ENCODE measurements around the gene CD248. TPM values are rescaled to one million over a fixed set of nuclear protein-coding genes. Genes with fewer than 3 reads are reported as not detected.

CD248 gene
- total RNA-seq, 1 donor from 2014 or later, result 95.2 TPM

DNA sequence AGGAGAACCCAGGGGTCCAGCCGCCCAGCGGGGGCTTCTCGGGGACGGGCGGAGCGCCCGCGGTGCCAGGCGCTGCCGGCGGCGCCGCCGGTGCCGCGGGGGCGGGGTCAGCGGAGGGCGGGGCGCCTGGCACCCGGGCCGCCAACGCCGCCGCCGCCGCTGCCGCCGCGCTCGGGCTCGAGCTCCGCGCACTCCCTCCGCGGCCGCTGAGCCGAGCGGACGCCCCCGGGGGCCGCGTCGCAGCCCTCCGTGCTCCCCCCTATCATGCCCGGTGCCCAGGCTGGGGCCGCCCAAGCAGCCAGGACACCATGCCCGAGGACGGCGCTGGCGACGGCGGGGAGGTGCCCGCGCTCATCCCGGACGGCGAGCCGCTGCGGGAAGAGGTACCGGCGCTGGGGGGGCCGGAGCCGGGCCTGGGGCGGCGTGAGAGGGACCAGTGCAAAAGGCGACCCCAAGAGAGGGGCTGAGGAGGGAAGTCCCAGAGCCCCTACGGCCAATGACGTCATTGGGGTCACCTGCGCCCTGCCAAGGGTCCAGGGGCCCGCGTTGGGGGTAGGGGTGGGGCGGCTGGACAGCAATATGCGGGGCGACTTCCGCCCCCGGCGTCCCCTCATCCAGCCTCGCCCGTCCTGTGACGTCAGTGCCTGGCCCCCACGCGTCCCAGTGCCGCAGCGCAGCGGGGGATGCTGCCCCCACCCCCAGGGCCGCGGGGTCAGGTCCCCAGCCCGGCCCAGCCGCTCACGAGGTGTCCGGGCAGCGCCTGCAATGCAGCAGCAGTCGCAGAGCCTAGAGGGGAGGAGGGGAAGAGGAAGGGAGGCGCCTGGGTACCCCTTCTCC, 24.9 kb downstream of the CD248 start, which contains the start of gene TMEM151A:
Gene TMEM151A (plus strand): TSS at position 189 of the 837 bp plus-strand sequence. CDS start 120 bp downstream, at position 309.
- H3K27me3 Mint-ChIP-seq (ENCODE audit: low read depth), result peaks cover 50% of the 10 kb centered on the region
- no peak within 1 kb of the TSS for H3K27ac Mint-ChIP-seq
- no peaks in the 10 kb centered on the region for H3K36me3 Mint-ChIP-seq
- no peaks in the 10 kb centered on the region for H3K9me3 Mint-ChIP-seq
- TF ChIP-seq, protein P1, sequence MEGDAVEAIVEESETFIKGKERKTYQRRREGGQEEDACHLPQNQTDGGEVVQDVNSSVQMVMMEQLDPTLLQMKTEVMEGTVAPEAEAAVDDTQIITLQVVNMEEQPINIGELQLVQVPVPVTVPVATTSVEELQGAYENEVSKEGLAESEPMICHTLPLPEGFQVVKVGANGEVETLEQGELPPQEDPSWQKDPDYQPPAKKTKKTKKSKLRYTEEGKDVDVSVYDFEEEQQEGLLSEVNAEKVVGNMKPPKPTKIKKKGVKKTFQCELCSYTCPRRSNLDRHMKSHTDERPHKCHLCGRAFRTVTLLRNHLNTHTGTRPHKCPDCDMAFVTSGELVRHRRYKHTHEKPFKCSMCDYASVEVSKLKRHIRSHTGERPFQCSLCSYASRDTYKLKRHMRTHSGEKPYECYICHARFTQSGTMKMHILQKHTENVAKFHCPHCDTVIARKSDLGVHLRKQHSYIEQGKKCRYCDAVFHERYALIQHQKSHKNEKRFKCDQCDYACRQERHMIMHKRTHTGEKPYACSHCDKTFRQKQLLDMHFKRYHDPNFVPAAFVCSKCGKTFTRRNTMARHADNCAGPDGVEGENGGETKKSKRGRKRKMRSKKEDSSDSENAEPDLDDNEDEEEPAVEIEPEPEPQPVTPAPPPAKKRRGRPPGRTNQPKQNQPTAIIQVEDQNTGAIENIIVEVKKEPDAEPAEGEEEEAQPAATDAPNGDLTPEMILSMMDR (IDR thresholded peaks at IDR 0.05; ENCODE audit: unreplicated experiment), result no peak
- H3K4me3 Mint-ChIP-seq, result peak within 1 kb of the TSS; percentile 83
- no peak for DNase-seq (ENCODE audit: low spot score in 2 of 2, unreplicated experiment in 2 of 2)
- peaks cover 32% of the 10 kb centered on the region for H3K4me1 Mint-ChIP-seq

DNA sequence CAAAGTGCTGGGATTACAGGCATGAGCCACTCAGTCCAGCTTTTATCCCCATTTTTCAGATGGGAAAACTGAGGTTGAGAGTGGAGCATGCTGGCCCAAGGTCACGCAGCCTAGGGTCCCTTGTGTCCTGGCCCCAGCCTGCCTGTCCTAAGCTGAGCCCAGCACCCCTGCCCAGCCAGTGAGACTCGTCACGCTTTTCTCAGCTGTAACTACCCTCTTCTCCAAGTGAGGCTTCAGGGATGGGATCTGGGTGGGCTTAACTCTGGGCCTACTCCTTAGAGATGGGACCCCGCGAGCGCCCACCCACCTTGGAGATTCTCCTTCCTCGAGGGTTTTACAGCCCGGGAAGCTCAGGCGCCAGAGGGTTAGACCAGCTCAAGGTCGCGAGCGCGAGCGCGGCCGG, 25.5 kb downstream of the CD248 start:
- Mint-ChIP-seq H3K9me3 (no peaks in the 10 kb centered on the region), H3K27me3 (ENCODE audit: low read depth) (peaks cover 46% of the 10 kb centered on the region), H3K27ac (no peak overlapping the region), H3K36me3 (no peaks in the 10 kb centered on the region), H3K4me1 (peaks cover 32% of the 10 kb centered on the region), H3K4me3 (peak overlapping the region; percentile 83)
- TF ChIP-seq, protein P1 (IDR thresholded peaks at IDR 0.05; ENCODE audit: unreplicated experiment), result no peak
- no peak for DNase-seq (ENCODE audit: low spot score in 2 of 2, unreplicated experiment in 2 of 2)

DNA sequence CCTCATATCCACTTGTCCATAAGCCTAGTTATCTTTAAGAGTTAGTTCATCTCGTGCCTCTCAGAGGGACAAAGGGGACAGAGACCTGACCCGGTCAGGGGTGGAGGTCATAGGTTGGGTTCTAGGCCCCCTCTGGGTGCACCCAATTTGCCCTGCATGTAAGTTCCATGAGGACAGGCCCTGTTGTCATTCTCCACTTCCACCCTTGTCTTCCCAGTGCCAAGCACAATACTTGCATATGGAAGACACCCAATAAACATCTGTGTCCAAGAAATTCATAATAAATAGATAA, 26.6 kb downstream of the CD248 start:
- Mint-ChIP-seq H3K4me3 (peak overlapping the region; percentile 83), H3K9me3 (no peaks in the 10 kb centered on the region), H3K27me3 (ENCODE audit: low read depth) (peaks cover 43% of the 10 kb centered on the region), H3K36me3 (no peaks in the 10 kb centered on the region), H3K27ac (peak overlapping the region; percentile 40), H3K4me1 (peaks cover 32% of the 10 kb centered on the region)
- TF ChIP-seq, protein P1 (IDR thresholded peaks at IDR 0.05; ENCODE audit: unreplicated experiment), result no peak
- no peak for DNase-seq (ENCODE audit: low spot score in 2 of 2, unreplicated experiment in 2 of 2)

DNA sequence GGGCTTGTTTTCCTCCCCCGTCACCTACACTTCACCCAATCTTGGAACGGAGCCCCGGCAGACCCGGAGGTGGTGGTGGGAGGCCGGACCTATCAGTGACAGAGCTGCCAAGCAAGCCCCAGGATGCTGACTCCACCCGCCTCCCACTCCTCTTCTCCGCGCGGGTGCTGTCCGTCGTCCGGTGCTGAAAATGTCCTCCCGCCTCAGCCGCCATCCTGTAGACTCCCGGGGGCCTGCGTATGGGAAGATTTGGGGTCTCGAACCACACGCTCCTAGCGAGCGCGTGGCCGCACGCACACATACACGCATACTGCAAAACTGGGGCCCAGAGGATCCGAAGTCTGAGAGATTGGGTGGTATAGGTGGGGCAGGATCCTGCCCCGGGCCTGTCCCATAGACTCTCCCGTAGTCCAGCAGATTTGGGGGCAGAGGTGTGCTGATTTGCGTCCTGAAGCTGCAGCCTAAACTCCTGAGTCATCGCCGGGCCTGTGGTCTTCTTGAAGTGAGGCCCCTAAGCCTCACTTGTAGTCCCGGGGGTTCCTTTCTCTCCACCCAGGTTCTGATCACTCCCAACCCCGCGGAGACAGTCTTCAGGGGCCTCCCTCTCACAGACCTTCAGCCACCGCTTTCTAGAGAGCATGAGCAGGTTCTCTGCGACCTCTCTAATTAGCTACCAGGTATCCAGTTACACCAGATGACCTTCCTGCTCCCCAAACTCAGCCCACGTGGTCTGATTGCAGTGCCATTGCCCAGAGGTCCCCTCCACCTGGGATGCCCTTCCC, 27.1 kb downstream of the CD248 start:
- Mint-ChIP-seq H3K36me3 (no peaks in the 10 kb centered on the region), H3K4me1 (peaks cover 32% of the 10 kb centered on the region), H3K27me3 (ENCODE audit: low read depth) (peaks cover 43% of the 10 kb centered on the region), H3K4me3 (peak overlapping the region; percentile 83), H3K27ac (peak overlapping the region; percentile 99), H3K9me3 (no peaks in the 10 kb centered on the region)
- TF ChIP-seq, protein P1 (IDR thresholded peaks at IDR 0.05; ENCODE audit: unreplicated experiment), result no peak
- peak; percentile 81 to 91 for DNase-seq (ENCODE audit: low spot score in 2 of 2, unreplicated experiment in 2 of 2)

DNA sequence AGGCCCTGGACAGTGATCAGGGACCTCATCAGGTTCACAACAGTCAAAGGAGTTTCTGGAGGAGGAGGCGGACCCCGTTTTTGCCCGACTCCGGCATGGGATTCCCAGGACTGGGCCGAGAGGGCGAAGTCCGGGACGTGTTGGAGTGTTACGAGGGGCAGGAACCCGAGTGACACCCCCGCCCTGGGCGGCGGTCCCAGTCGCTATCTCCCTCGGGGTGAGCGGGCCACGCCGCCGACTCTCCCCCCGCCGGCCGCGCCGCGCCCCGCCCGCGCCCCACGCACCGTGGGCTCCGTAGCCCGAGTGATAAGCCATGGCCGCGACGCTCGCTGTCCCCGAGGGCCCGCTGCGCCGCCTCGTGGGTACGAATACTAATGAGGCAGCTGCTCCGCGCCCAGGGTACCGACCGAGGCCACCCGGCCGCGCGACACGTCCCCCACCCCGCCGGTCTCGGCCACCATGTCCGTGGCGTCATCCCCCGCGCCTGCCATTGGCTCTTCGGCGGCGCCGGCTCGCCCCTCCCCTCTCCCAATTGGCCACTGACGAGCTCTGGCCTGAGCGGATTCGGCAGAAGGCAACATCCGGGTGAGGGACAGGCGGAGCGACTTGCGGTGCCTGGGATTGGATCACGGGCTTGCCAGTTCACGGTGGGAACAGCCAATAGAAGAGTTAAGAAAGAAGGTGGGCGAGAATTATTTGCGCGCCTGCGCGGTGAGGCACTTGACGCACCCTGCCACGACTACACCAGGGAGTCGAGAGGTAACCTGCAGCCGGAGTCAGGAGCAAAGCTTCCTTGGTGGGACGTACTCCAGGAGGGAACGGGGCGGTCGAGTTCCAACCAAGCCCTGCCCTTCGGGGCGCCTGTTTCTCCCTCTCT, 27.9 kb downstream of the CD248 start, which contains the start of gene YIF1A:
Gene YIF1A (minus strand): TSS at position 473 of the 877 bp plus-strand sequence. CDS start 158 bp downstream, at position 315.
- peak; percentile 95 to 97 for DNase-seq (ENCODE audit: low spot score in 2 of 2, unreplicated experiment in 2 of 2)
- TF ChIP-seq, protein P1 (IDR thresholded peaks at IDR 0.05; ENCODE audit: unreplicated experiment), result no peak
- Mint-ChIP-seq H3K9me3 (no peaks in the 10 kb centered on the region), H3K27me3 (ENCODE audit: low read depth) (peaks cover 37% of the 10 kb centered on the region), H3K36me3 (no peaks in the 10 kb centered on the region), H3K27ac (peak within 1 kb of the TSS; percentile 99), H3K4me1 (peaks cover 32% of the 10 kb centered on the region), H3K4me3 (peak within 1 kb of the TSS; percentile 83)

All from mesothelial cell of epicardium (in vitro differentiated cells).